H1 (cell line): Measurements from ENCODE around the gene ARHGAP35.

Experiments used
- ASH2L ChIP-seq: fragments of 200-600, 300-600 bp; sonication (generic); IDR thresholded peaks from one replicate; pipeline ENCODE4 v1.7.1; 2017; ENCODE audit warnings: low read length
- ATF2 ChIP-seq: IDR thresholded peaks from 2 replicates; pipeline ENCODE4 v1.6.1; 2012; ENCODE audit warnings: low read length, inconsistent platforms
- CTCF ChIP-seq, 3 experiments: IDR thresholded peaks; 1 replicate in 2 of 3; 2 replicates in 1 of 3; pipeline versions ENCODE4 v1.5.1 to v1.6.1; 2011; ENCODE audit warnings: low read length in 3 of 3, mild to moderate bottlenecking in 3 of 3, inconsistent platforms in 2 of 3, low read depth in 1 of 3, moderate library complexity in 1 of 3; ENCODE audit not compliant: insufficient read depth in 1 of 3; ENCODE audit errors: control extremely low read depth in 1 of 3
- EP300 ChIP-seq, 2 experiments: IDR thresholded peaks; 1 replicate in 1 of 2; 2 replicates in 1 of 2; pipeline ENCODE4 v1.6.1; 2011 to 2012; ENCODE audit warnings: low read depth in 2 of 2, low read length in 2 of 2, mild to moderate bottlenecking in 2 of 2, borderline replicate concordance in 1 of 2, inconsistent platforms in 1 of 2, moderate library complexity in 1 of 2
- HDAC2 ChIP-seq, 2 experiments: fragments of 300-600 bp in 1 of 2; sonication (generic) in 1 of 2; IDR thresholded peaks; 2 replicates each; pipeline ENCODE4 v1.6.1; 2011 to 2012; ENCODE audit warnings: low read depth in 2 of 2, low read length in 2 of 2, mild to moderate bottlenecking in 2 of 2, moderate library complexity in 2 of 2, borderline replicate concordance in 1 of 2, inconsistent platforms in 1 of 2
- MAX ChIP-seq: IDR thresholded peaks from 2 replicates; pipeline ENCODE4 v1.6.1; 2012; ENCODE audit warnings: inconsistent platforms
- POLR2AphosphoS5 ChIP-seq: IDR thresholded peaks from 2 replicates; pipeline ENCODE4 v1.6.1; 2011; ENCODE audit warnings: low read depth, low read length
- RAD21 ChIP-seq, 2 experiments: IDR thresholded peaks in 1 of 2; conservative IDR thresholded peaks in 1 of 2; 2 replicates each; pipeline ENCODE4 v1.6.1; 2011; ENCODE audit warnings: low read depth in 2 of 2, low read length in 2 of 2, improper control_type of control experiment in 1 of 2, inconsistent platforms in 1 of 2, mild to moderate bottlenecking in 1 of 2, moderate library complexity in 1 of 2
- RNF2 ChIP-seq: fragments of 200-900, 300-1000 bp; sonication (generic); IDR thresholded peaks from 2 replicates; pipeline ENCODE4 v1.7.1; 2016; ENCODE audit warnings: borderline replicate concordance, low read depth, mild to moderate bottlenecking, antibody characterized with exemption, low read length; ENCODE audit not compliant: poor library complexity, severe bottlenecking; ENCODE audit errors: missing control alignments
- TAF7 ChIP-seq: optimal IDR thresholded peaks from 2 replicates; pipeline ENCODE3; 2011; ENCODE audit warnings: low read depth, mild to moderate bottlenecking, inconsistent platforms, low read length, moderate library complexity, borderline replicate concordance
- USF2 ChIP-seq: IDR thresholded peaks from 2 replicates; pipeline ENCODE4 v1.6.1; 2011; ENCODE audit warnings: low read length, improper control_type of control experiment

GRCh38 chr19:46881092-46881491 lies 20.3 kb downstream of the ARHGAP35 start:
- TF ChIP-seq CTCF (IDR thresholded peaks at IDR 0.05; ENCODE audit: control extremely low read depth in 1 of 3, insufficient read depth in 1 of 3, low read depth in 1 of 3, low read length in 3 of 3) (no peak), ATF2 (no peak), POLR2AphosphoS5 (no peak), EP300 (IDR thresholded peaks at IDR 0.05; ENCODE audit: borderline replicate concordance in 1 of 2, low read depth in 2 of 2, low read length in 2 of 2) (no peak), USF2 (no peak), RNF2 (no peak), HDAC2 (IDR thresholded peaks at IDR 0.05; ENCODE audit: borderline replicate concordance in 1 of 2, low read depth in 2 of 2, low read length in 2 of 2) (no peak), RAD21 (IDR thresholded peaks at IDR 0.05 in 1 of 2, conservative IDR thresholded peaks at IDR 0.05 in 1 of 2; ENCODE audit: low read depth in 2 of 2, low read length in 2 of 2) (no peak), ASH2L (no peak), MAX (no peak), TAF7 (no peak)
